IMR-90 (cell line): Measurements from ENCODE around the gene ARPC5L. TPM values are rescaled to one million over a fixed set of nuclear protein-coding genes. Genes with fewer than 3 reads are reported as not detected.

Source experiments
- ATAC-seq: fragments of 200-7000 bp; cut with Tn5 transposase; 2 replicates; pipeline ENCODE4 v1.9.1; 2020; ENCODE audit warnings: low read depth, mild to moderate bottlenecking, moderate library complexity
- BruUV-seq: library from RNA; stranded (reverse); fragments of 400-500 nt; replicated peaks from 2 replicates; lab custom pipeline; 2021; lab: Mats Ljungman, UMichigan
- CTCF ChIA-PET: fragments of 300-600 bp; formaldehyde crosslinking; extraction: SDS; loops from one replicate; lab custom pipeline; 2021; ENCODE audit warnings: antibody characterized with exemption; lab: Yijun Ruan, JAX
- POLR2A ChIA-PET: fragments of 300-600 bp; sonication (Branson Sonifier 250); formaldehyde crosslinking; loops from one replicate; lab custom pipeline; 2022; ENCODE audit warnings: antibody characterized with exemption; ENCODE audit not compliant: unreplicated experiment; lab: Charles Lee
- DNase-seq: peaks from one replicate; pipeline ENCODE4 v3.0.0; 2013
- H2AFZ ChIP-seq: replicated peaks from 2 replicates; pipeline ENCODE3; 2013; ENCODE audit warnings: low read length, mild to moderate bottlenecking; ENCODE audit not compliant: poor library complexity
- H2AK5ac ChIP-seq: 2 replicates; pipeline ENCODE4 v1.6.1; 2013; ENCODE audit warnings: low read depth, low read length, inconsistent platforms
- H2AK9ac ChIP-seq: replicated peaks from 2 replicates; pipeline ENCODE3; 2013; ENCODE audit warnings: mild to moderate bottlenecking, low read depth, low read length, moderate library complexity; ENCODE audit not compliant: poor library complexity
- H2BK120ac ChIP-seq: 2 replicates; pipeline ENCODE4 v1.6.1; 2013; ENCODE audit warnings: low read depth, low read length, inconsistent platforms
- H2BK15ac ChIP-seq: 3 replicates; pipeline ENCODE4 v1.6.1; 2013; ENCODE audit warnings: low read depth, low read length, inconsistent platforms
- H2BK20ac ChIP-seq: 2 replicates; pipeline ENCODE4 v1.6.1; 2013; ENCODE audit warnings: low read depth, mild to moderate bottlenecking, inconsistent platforms, low read length, moderate library complexity
- H2BK5ac ChIP-seq: 2 replicates; pipeline ENCODE4 v1.6.1; 2013; ENCODE audit warnings: mild to moderate bottlenecking, low read depth, low read length, inconsistent platforms; ENCODE audit not compliant: poor library complexity, severe bottlenecking
- H3K14ac ChIP-seq: replicated peaks from 2 replicates; pipeline ENCODE4 v1.6.1; 2013; ENCODE audit warnings: low read depth, low read length, inconsistent platforms
- H3K18ac ChIP-seq: 2 replicates; pipeline ENCODE4 v1.6.1; 2013; ENCODE audit warnings: low read depth, low read length, control low read depth
- H3K23ac ChIP-seq: 2 replicates; pipeline ENCODE4 v1.6.1; 2013; ENCODE audit warnings: low read depth, low read length, inconsistent platforms
- H3K27ac ChIP-seq: 2 replicates; pipeline ENCODE4 v1.5.1; 2013; ENCODE audit warnings: mild to moderate bottlenecking, control low read depth, low read length; ENCODE audit not compliant: insufficient read depth
- H3K27me3 ChIP-seq: 2 replicates; pipeline ENCODE4 v1.6.1; 2013; ENCODE audit warnings: low read length; ENCODE audit not compliant: control insufficient read depth, insufficient read depth
- H3K36me3 ChIP-seq: 2 replicates; pipeline ENCODE4 v1.6.1; 2013; ENCODE audit warnings: low read length, mixed read lengths; ENCODE audit not compliant: control insufficient read depth, insufficient read depth
- H3K4ac ChIP-seq: 2 replicates; pipeline ENCODE4 v1.6.1; 2013; ENCODE audit warnings: low read depth, low read length, inconsistent platforms
- H3K4me1 ChIP-seq: 2 replicates; pipeline ENCODE4 v1.6.1; 2013; ENCODE audit warnings: low read length, mixed read lengths; ENCODE audit not compliant: control insufficient read depth, insufficient read depth
- H3K4me2 ChIP-seq: 2 replicates; pipeline ENCODE4 v1.6.1; 2013; ENCODE audit warnings: low read depth, mild to moderate bottlenecking, control low read depth, low read length, moderate library complexity
- H3K4me3 ChIP-seq: 2 replicates; pipeline ENCODE4 v1.5.1; 2013; ENCODE audit warnings: low read depth, mild to moderate bottlenecking, control low read depth, low read length, moderate library complexity; ENCODE audit not compliant: insufficient read depth
- H3K56ac ChIP-seq: 2 replicates; pipeline ENCODE4 v1.6.1; 2013; ENCODE audit warnings: low read length, inconsistent platforms; ENCODE audit not compliant: insufficient read depth; ENCODE audit errors: extremely low read depth
- H3K79me1 ChIP-seq, 2 experiments: 2 replicates each; pipeline ENCODE4 v1.6.1; 2013; ENCODE audit warnings: low read length in 2 of 2, inconsistent platforms in 1 of 2, low read depth in 1 of 2
- H3K9ac ChIP-seq: 2 replicates; pipeline ENCODE4 v1.6.1; 2013; ENCODE audit warnings: low read depth, low read length, control low read depth
- H3K9me1 ChIP-seq: 2 replicates; pipeline ENCODE4 v1.6.1; 2013; ENCODE audit warnings: low read length, inconsistent platforms; ENCODE audit not compliant: insufficient read depth
- H3K9me3 ChIP-seq: 2 replicates; pipeline ENCODE4 v1.6.1; 2013; ENCODE audit warnings: low read length; ENCODE audit not compliant: control insufficient read depth, insufficient read depth
- H4K20me1 ChIP-seq: 2 replicates; pipeline ENCODE4 v1.6.1; 2013; ENCODE audit warnings: low read length, inconsistent platforms; ENCODE audit not compliant: insufficient read depth
- H4K5ac ChIP-seq: 2 replicates; pipeline ENCODE4 v1.6.1; 2013; ENCODE audit warnings: mild to moderate bottlenecking, low read depth, low read length, control low read depth
- H4K8ac ChIP-seq, 2 experiments: 2 replicates each; pipeline ENCODE4 v1.6.1; 2013; ENCODE audit warnings: low read depth in 2 of 2, low read length in 2 of 2, control low read depth in 1 of 2, inconsistent platforms in 1 of 2
- H4K91ac ChIP-seq: 2 replicates; pipeline ENCODE4 v1.6.1; 2013; ENCODE audit warnings: low read depth, low read length, inconsistent platforms; ENCODE audit not compliant: insufficient read depth
- BHLHE40 ChIP-seq: fragments of 150-350 bp; IDR thresholded peaks from 2 replicates; pipeline ENCODE4 v1.6.1; 2016; ENCODE audit warnings: mild to moderate bottlenecking, low read depth, low read length
- ELK1 ChIP-seq: fragments of 150-350 bp; IDR thresholded peaks from 2 replicates; pipeline ENCODE4 v1.6.1; 2016; ENCODE audit warnings: low read depth, mild to moderate bottlenecking, low read length, moderate library complexity, borderline replicate concordance
- FOS ChIP-seq: fragments of 150-350 bp; IDR thresholded peaks from 2 replicates; pipeline ENCODE4 v1.6.1; 2016; ENCODE audit warnings: low read depth, low read length
- MAFK ChIP-seq: IDR thresholded peaks from 2 replicates; pipeline ENCODE4 v1.6.1; 2012; ENCODE audit warnings: low read depth, low read length, improper control_type of control experiment
- MXI1 ChIP-seq: IDR thresholded peaks from 2 replicates; pipeline ENCODE4 v1.6.1; 2012; ENCODE audit warnings: low read depth, mild to moderate bottlenecking, low read length, moderate library complexity, borderline replicate concordance
- POLR2A ChIP-seq: IDR thresholded peaks from 2 replicates; pipeline ENCODE4 v1.6.1; 2012; ENCODE audit warnings: mild to moderate bottlenecking, low read depth, low read length
- RAD21 ChIP-seq: IDR thresholded peaks from 2 replicates; pipeline ENCODE4 v1.6.1; 2012; ENCODE audit warnings: low read length, improper control_type of control experiment
- RFX5 ChIP-seq: IDR thresholded peaks from 2 replicates; pipeline ENCODE4 v1.8.0; 2012; ENCODE audit warnings: low read depth, mild to moderate bottlenecking, low read length, moderate library complexity
- USF2 ChIP-seq: fragments of 150-350 bp; IDR thresholded peaks from 2 replicates; pipeline ENCODE4 v1.6.1; 2017; ENCODE audit warnings: mild to moderate bottlenecking, antibody characterized with exemption, low read length, low read depth
- WGBS, 2 experiments: methylation state at CpG; one replicate each; pipeline versions ENCODE4 v1.1.5 to v1.1.7; 2013; ENCODE audit warnings: missing lambda C conversion rate in 2 of 2; ENCODE audit not compliant: insufficient read length in 1 of 2; ENCODE audit errors: extremely low coverage in 2 of 2; 5-methylcytosine and 5-hydroxymethylcytosine counted together
- dilution Hi-C: fragments of 300-500 bp; cut with HindIII; formaldehyde crosslinking; loops from one replicate; pipeline ENCODE4 v1.14.3; 2018; ENCODE audit warnings: low sequenced_read_pairs; ENCODE audit not compliant: unreplicated experiment
- in situ Hi-C: fragments of 300-500 bp; cut with MboI; formaldehyde crosslinking; loops from 3 replicates; pipeline ENCODE4 v1.14.3; 2019; ENCODE audit warnings: low sequenced_read_pairs, inconsistent platforms, mixed read lengths
- intact Hi-C: fragments of 100-400 bp; cut with micrococcal nuclease; formaldehyde crosslinking; loops from 2 replicates; pipeline ENCODE4 v1.10.0; 2022
- polyA plus RNA-seq, 3 experiments: library from polyadenylated mRNA; depleted of rRNA; stranded (reverse); fragments of >200 nt; gene quantifications; 2 replicates each; pipeline ENCODE4 v1.2.3, GENCODE V29; 2012; ENCODE audit warnings: low replicate concordance in 1 of 3
- total RNA-seq: library from RNA; depleted of rRNA; stranded (reverse); fragments of >200 nt; gene quantifications from 2 replicates; pipeline ENCODE4 v1.2.3, GENCODE V29; 2012
- TF ChIP-seq, protein P1 (sequence below): conservative IDR thresholded peaks from 2 replicates; pipeline ENCODE4 v1.5.1; 2012; ENCODE audit warnings: mild to moderate bottlenecking, low read depth, low read length, improper control_type of control experiment

The ARPC5L gene
- total and polyA plus RNA-seq, 2 of the 4 experiments (the other 2 are of a cell fraction): 11.1 to 53.8 TPM

DNA sequence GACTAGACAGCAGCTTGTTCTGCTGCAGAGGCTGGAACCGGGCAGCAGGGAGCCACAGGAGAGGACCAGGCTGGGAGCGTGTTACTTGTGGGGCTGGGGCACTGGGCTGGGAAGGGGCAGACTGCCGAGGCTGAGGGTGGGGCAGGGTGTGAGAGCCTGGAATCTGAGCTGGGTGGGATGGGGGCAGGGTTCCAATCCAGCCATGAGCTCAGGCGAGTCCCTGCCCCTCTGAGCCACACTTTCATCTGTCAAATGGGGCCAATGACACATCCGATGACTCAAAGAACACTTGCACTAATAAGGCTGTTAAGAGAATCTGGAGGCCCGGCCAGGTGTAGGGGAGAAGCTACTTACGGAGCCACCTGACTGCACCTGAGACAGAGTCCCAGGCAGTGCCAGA, 27.3 kb upstream of the ARPC5L start (continued):
- TF ChIP-seq ELK1 (no peak), MXI1 (no peak), MAFK (no peak), FOS (no peak; the same call in 1 of the 2 replicates)

GRCh38 chr9:124835026-124835557, 26.8 kb upstream of the ARPC5L start:
- H3K18ac ChIP-seq: no peak overlapping the region
- in situ Hi-C loops: no loop called here
- no peak overlapping the region for H3K9ac ChIP-seq
- H2BK5ac ChIP-seq: no peak overlapping the region
- H2AK9ac ChIP-seq: peak overlapping the region; percentile 23
- H2BK15ac ChIP-seq: peak overlapping the region; percentile 53; the same call in 1 of the 3 replicates
- H3K56ac ChIP-seq: no peak overlapping the region
- no TSS peak for BruUV-seq
- peaks cover 22% of the 10 kb centered on the region for H3K4me1 ChIP-seq
- no peaks in the 10 kb centered on the region for H3K9me3 ChIP-seq
- H3K4ac ChIP-seq: peak overlapping the region; percentile 28; the same call in 1 of the 2 replicates
- H3K14ac ChIP-seq: peak overlapping the region; percentile 43; the same call in 1 of the 2 replicates
- H2AK5ac ChIP-seq: peak overlapping the region; percentile 85
- no peak overlapping the region for H3K27ac ChIP-seq
- H3K27me3 ChIP-seq: no peaks in the 10 kb centered on the region
- peak overlapping the region; percentile 50; the same call in 1 of the 2 replicates for H2BK120ac ChIP-seq
- no peak overlapping the region for H4K91ac ChIP-seq
- DNase-seq (peak; percentile 79), ATAC-seq (peak; percentile 6; the same call in 1 of the 2 replicates)
- CTCF ChIA-PET: interaction anchor here (1.0 kb wide), 1 partner anchor 17 kb away, joined by 4 read pairs; no protein-coding TSS in a partner anchor
- H4K20me1 ChIP-seq: no peaks in the 10 kb centered on the region; the same call in 1 of the 2 replicates
- no peaks in the 10 kb centered on the region for H3K79me1 ChIP-seq
- H3K36me3 ChIP-seq: no peaks in the 10 kb centered on the region
- no peak overlapping the region; a peak in 1 of 4 replicates for H4K8ac ChIP-seq
- POLR2A ChIA-PET: no interaction called here
- no peak overlapping the region for H2BK20ac ChIP-seq
- peaks cover 4% of the 10 kb centered on the region; the same call in 1 of the 2 replicates for H3K9me1 ChIP-seq
- H3K23ac ChIP-seq: 0 out of 2 replicates have a peak overlapping the region, but pooled peaks have one; percentile 22
- H4K5ac ChIP-seq: no peak overlapping the region
- WGBS, 2 experiments: 55% methylated on average over 5 of the region's 13 CpGs; no CpG with 5 or more reads in 1 of the 2 experiments
- H3K4me3 ChIP-seq: no peak overlapping the region
- dilution Hi-C loops: no loop called here
- intact Hi-C loops: no loop called here
- H2AFZ ChIP-seq: peak overlapping the region; percentile 40
- peak overlapping the region; percentile 66; the same call in 1 of the 2 replicates for H3K4me2 ChIP-seq
- TF ChIP-seq FOS: no peak
- no peak for TF ChIP-seq MAFK
- no peak for TF ChIP-seq RAD21
- TF ChIP-seq POLR2A: no peak
- no peak for TF ChIP-seq ELK1
- no peak for TF ChIP-seq USF2
- no peak for TF ChIP-seq RFX5
- no peak for TF ChIP-seq MXI1
- TF ChIP-seq, protein P1, sequence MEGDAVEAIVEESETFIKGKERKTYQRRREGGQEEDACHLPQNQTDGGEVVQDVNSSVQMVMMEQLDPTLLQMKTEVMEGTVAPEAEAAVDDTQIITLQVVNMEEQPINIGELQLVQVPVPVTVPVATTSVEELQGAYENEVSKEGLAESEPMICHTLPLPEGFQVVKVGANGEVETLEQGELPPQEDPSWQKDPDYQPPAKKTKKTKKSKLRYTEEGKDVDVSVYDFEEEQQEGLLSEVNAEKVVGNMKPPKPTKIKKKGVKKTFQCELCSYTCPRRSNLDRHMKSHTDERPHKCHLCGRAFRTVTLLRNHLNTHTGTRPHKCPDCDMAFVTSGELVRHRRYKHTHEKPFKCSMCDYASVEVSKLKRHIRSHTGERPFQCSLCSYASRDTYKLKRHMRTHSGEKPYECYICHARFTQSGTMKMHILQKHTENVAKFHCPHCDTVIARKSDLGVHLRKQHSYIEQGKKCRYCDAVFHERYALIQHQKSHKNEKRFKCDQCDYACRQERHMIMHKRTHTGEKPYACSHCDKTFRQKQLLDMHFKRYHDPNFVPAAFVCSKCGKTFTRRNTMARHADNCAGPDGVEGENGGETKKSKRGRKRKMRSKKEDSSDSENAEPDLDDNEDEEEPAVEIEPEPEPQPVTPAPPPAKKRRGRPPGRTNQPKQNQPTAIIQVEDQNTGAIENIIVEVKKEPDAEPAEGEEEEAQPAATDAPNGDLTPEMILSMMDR: no peak
- no peak for TF ChIP-seq BHLHE40
